Measurements from ENCODE around the gene ABHD2. TPM values are rescaled to one million over a fixed set of nuclear protein-coding genes. Genes with fewer than 3 reads are reported as not detected.

The ABHD2 gene
- total and polyA plus RNA-seq, 9 of the 15 experiments (the other 6 are each of a cell fraction or from before 2014, with no cell fraction given) = 16.9 to 99.8 (median 47.5) TPM

DNA sequence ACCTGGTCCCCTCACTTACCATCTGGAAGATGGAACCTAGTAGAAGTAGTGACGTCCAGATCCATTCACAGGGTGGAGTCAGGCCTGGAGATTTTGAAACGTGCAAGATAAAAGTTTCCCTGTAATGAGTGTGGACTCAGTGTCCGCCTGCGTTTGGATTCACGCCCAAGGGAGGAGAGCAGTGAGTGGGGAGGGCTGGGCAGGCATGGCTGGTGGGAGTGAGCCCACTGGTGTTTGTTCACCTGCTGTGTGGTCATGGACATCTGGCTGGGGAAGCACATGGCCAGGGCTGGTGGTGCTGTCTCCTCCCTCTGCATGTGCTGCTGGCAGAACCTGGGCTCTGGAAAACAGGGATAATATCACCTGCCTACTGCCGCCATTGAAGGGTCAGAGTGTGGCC lies 96.1 kb downstream of the ABHD2 start:
- POLR2A ChIA-PET = no interaction called here
- in situ Hi-C loops (cut with MboI) = no loop called here

More for the DNA sequence above, 96.1 kb downstream of the ABHD2 start:
- no peak overlapping the region for H2AFZ ChIP-seq (ENCODE audit: low read depth, low read length)
- no peaks in the 10 kb centered on the region for H3K79me2 ChIP-seq (ENCODE audit: control insufficient read depth, insufficient read depth, low read length)
- ATAC-seq = no peak
- intact Hi-C loops (cut with micrococcal nuclease) = no loop called here
- WGBS (ENCODE audit: insufficient coverage, low coverage, missing lambda C conversion rate) = 63% methylated on average over 6 of the region's 6 CpGs
- TF ChIP-seq, protein P1, sequence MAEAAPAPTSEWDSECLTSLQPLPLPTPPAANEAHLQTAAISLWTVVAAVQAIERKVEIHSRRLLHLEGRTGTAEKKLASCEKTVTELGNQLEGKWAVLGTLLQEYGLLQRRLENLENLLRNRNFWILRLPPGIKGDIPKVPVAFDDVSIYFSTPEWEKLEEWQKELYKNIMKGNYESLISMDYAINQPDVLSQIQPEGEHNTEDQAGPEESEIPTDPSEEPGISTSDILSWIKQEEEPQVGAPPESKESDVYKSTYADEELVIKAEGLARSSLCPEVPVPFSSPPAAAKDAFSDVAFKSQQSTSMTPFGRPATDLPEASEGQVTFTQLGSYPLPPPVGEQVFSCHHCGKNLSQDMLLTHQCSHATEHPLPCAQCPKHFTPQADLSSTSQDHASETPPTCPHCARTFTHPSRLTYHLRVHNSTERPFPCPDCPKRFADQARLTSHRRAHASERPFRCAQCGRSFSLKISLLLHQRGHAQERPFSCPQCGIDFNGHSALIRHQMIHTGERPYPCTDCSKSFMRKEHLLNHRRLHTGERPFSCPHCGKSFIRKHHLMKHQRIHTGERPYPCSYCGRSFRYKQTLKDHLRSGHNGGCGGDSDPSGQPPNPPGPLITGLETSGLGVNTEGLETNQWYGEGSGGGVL (CRISPR knock-in tag; IDR thresholded peaks at IDR 0.05) = no peak
- 0 out of 4 replicates have a peak, but pooled peaks of 1 of the 2 experiments have one; percentile 7 for TF ChIP-seq SIX5 (IDR thresholded peaks at IDR 0.05; ENCODE audit: borderline replicate concordance in 1 of 2, insufficient read depth in 1 of 2, low read depth in 1 of 2, low read length in 2 of 2)
- TF ChIP-seq, protein P2, sequence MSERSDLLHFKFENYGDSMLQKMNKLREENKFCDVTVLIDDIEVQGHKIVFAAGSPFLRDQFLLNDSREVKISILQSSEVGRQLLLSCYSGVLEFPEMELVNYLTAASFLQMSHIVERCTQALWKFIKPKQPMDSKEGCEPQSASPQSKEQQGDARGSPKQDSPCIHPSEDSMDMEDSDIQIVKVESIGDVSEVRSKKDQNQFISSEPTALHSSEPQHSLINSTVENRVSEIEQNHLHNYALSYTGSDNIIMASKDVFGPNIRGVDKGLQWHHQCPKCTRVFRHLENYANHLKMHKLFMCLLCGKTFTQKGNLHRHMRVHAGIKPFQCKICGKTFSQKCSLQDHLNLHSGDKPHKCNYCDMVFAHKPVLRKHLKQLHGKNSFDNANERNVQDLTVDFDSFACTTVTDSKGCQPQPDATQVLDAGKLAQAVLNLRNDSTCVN (CRISPR knock-in tag; IDR thresholded peaks at IDR 0.05) = no peak
- TF ChIP-seq, protein P3, sequence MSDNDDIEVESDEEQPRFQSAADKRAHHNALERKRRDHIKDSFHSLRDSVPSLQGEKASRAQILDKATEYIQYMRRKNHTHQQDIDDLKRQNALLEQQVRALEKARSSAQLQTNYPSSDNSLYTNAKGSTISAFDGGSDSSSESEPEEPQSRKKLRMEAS (CRISPR knock-in tag; IDR thresholded peaks at IDR 0.05) = peak; percentile 57
- TF ChIP-seq KAT2B (IDR thresholded peaks at IDR 0.05; ENCODE audit: low read depth, low read length) = no peak
- H3K4me1 ChIP-seq (replicated peaks in 1 of 2; ENCODE audit: control insufficient read depth in 2 of 2, insufficient read depth in 2 of 2, low read length in 2 of 2) = no peaks in the 10 kb centered on the region
- no peaks in the 10 kb centered on the region for H3K27me3 ChIP-seq (ENCODE audit: control insufficient read depth in 2 of 2, insufficient read depth in 2 of 2, low read length in 2 of 2)
- peaks cover 5% of the 10 kb centered on the region for H3K9me1 ChIP-seq (ENCODE audit: control insufficient read depth, insufficient read depth, low read length)
- BruUV-seq (replicated peaks) = no TSS peak
- no peak overlapping the region for H3K27ac ChIP-seq (ENCODE audit: extremely low read depth, low read depth, low read length)
- no peak for DNase-seq (ENCODE audit: extremely low read depth in 1 of 4, low spot score in 3 of 4)
- 0 out of 4 replicates have a peak overlapping the region, but pooled peaks of 1 of the 2 experiments have one; percentile 27 for H3K9ac ChIP-seq (ENCODE audit: insufficient read depth in 1 of 2, low read depth in 2 of 2, low read length in 2 of 2)
- no peak overlapping the region for H3K4me3 ChIP-seq
- CTCF ChIA-PET (ENCODE audit: low intra/inter-chr PET ratio) = no interaction called here
- no peaks in the 10 kb centered on the region for H4K20me1 ChIP-seq (replicated peaks; ENCODE audit: control insufficient read depth, insufficient read depth, low read length)
- no peaks in the 10 kb centered on the region for H3K9me3 ChIP-seq (replicated peaks; ENCODE audit: control insufficient read depth, insufficient read depth, low read depth, low read length)
- H3K36me3 ChIP-seq (ENCODE audit: control insufficient read depth, insufficient read depth, low read length) = peaks cover 84% of the 10 kb centered on the region
- FAIRE-seq = no peak
- H3K4me2 ChIP-seq (ENCODE audit: insufficient read depth, low read length) = no peak overlapping the region
